Smooth muscle cell (in vitro differentiated cells): Measurements from ENCODE around the gene CENPP. TPM values are rescaled to one million over a fixed set of nuclear protein-coding genes. Genes with fewer than 3 reads are reported as not detected.

ENCODE experiments used
- DNase-seq: peaks from one replicate; lab custom pipeline; 2025; ENCODE audit not compliant: unreplicated experiment; lab: John Stamatoyannopoulos, UW
- H2AFZ ChIP-seq: fragments of 200-600 bp; sonication (generic); 2 replicates; pipeline ENCODE4 v1.6.0; 2016; ENCODE audit warnings: antibody characterized with exemption, low read depth, mild to moderate bottlenecking
- H3F3A ChIP-seq: fragments of 200-600 bp; sonication (generic); 2 replicates; pipeline ENCODE4 v1.6.0; 2017; ENCODE audit warnings: antibody characterized with exemption, low read depth
- H3K27ac ChIP-seq: fragments of 200-600 bp; sonication (generic); 2 replicates; pipeline ENCODE4 v1.5.1; 2016; ENCODE audit warnings: low read depth, mild to moderate bottlenecking
- H3K27me3 ChIP-seq: fragments of 200-600 bp; sonication (generic); 2 replicates; pipeline ENCODE4 v1.6.1; 2016; ENCODE audit warnings: low read depth, mild to moderate bottlenecking
- H3K36me3 ChIP-seq: fragments of 200-600 bp; sonication (generic); 2 replicates; pipeline ENCODE4 v1.5.1; 2016; ENCODE audit warnings: low read depth
- H3K4me1 ChIP-seq: fragments of 200-600 bp; sonication (generic); 2 replicates; pipeline ENCODE4 v1.5.1; 2016; ENCODE audit warnings: low read depth
- H3K4me2 ChIP-seq: fragments of 200-600 bp; sonication (generic); 2 replicates; pipeline ENCODE4 v1.6.0; 2016; ENCODE audit warnings: mild to moderate bottlenecking
- H3K4me3 ChIP-seq: fragments of 200-600 bp; sonication (generic); 2 replicates; pipeline ENCODE4 v1.5.1; 2016; ENCODE audit warnings: mild to moderate bottlenecking
- H3K79me2 ChIP-seq: fragments of 200-600 bp; sonication (generic); 2 replicates; pipeline ENCODE4 v1.6.0; 2016; ENCODE audit warnings: low read depth, mild to moderate bottlenecking
- H3K9ac ChIP-seq: fragments of 200-600 bp; sonication (generic); 2 replicates; pipeline ENCODE4 v1.6.0; 2016; ENCODE audit warnings: low read depth
- H3K9me3 ChIP-seq: fragments of 200-600 bp; sonication (generic); replicated peaks from 2 replicates; pipeline ENCODE4 v1.5.1; 2016; ENCODE audit warnings: low read depth
- H4K20me1 ChIP-seq: fragments of 200-600 bp; sonication (generic); 2 replicates; pipeline ENCODE4 v1.6.0; 2016; ENCODE audit warnings: low read depth
- WGBS: methylation state at CpG from one replicate; pipeline ENCODE4 v1.1.7; 2016; ENCODE audit warnings: low lambda C conversion rate; 5-methylcytosine and 5-hydroxymethylcytosine counted together
- polyA plus RNA-seq: library from polyadenylated mRNA; unstranded; fragments of >200 nt; fragmentation: Nextera tagmentation; extraction: Ambion mirVana; gene quantifications from 2 replicates; pipeline ENCODE4 v1.2.1, GENCODE V29; 2016
- total RNA-seq: library from RNA; depleted of rRNA; stranded (reverse); fragments of >200 nt; gene quantifications from 2 replicates; pipeline ENCODE4 v1.2.3, GENCODE V29; 2014
- TF ChIP-seq, protein P1 (sequence below): fragments of 200-600 bp; sonication (generic); IDR thresholded peaks from 2 replicates; pipeline ENCODE4 v1.5.1; 2017; ENCODE audit warnings: borderline replicate concordance, mild to moderate bottlenecking, antibody characterized with exemption; ENCODE audit not compliant: insufficient read depth, poor library complexity, severe bottlenecking

CENPP gene
- total and polyA plus RNA-seq, 2 experiments from 2014 or later: 4.2 to 17.5 TPM

DNA sequence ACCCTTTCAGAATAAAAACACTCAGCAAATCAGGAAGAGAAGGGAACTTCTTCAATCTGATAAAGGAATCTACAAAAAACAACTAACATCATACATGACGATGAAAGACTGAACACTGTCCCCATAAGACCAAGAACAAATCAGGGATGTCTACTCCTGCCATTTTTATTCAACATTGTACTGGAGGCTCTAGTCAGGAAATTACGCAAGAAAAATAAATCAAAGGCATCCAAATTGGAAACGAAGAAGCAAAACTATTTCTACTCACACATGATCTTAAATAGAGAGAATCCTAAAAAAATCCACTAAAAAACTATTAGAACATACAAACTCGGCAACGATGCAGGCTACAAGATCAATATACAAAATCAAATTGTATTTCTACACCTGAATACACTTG, 301.9 kb downstream of the CENPP start:
- H3K4me3 ChIP-seq: no peak overlapping the region
- TF ChIP-seq, protein P1, sequence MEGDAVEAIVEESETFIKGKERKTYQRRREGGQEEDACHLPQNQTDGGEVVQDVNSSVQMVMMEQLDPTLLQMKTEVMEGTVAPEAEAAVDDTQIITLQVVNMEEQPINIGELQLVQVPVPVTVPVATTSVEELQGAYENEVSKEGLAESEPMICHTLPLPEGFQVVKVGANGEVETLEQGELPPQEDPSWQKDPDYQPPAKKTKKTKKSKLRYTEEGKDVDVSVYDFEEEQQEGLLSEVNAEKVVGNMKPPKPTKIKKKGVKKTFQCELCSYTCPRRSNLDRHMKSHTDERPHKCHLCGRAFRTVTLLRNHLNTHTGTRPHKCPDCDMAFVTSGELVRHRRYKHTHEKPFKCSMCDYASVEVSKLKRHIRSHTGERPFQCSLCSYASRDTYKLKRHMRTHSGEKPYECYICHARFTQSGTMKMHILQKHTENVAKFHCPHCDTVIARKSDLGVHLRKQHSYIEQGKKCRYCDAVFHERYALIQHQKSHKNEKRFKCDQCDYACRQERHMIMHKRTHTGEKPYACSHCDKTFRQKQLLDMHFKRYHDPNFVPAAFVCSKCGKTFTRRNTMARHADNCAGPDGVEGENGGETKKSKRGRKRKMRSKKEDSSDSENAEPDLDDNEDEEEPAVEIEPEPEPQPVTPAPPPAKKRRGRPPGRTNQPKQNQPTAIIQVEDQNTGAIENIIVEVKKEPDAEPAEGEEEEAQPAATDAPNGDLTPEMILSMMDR: no peak
- H4K20me1 ChIP-seq: no peaks in the 10 kb centered on the region
- peaks cover 19% of the 10 kb centered on the region for H3K79me2 ChIP-seq
- DNase-seq: no peak
- no peaks in the 10 kb centered on the region for H3K27me3 ChIP-seq
- no peaks in the 10 kb centered on the region for H3K4me1 ChIP-seq
- no peaks in the 10 kb centered on the region for H3F3A ChIP-seq
- H3K4me2 ChIP-seq: no peak overlapping the region
- H3K27ac ChIP-seq: no peak overlapping the region
- H2AFZ ChIP-seq: no peak overlapping the region
- no peak overlapping the region for H3K9ac ChIP-seq
- WGBS: 100% methylated on average over 5 of the region's 5 CpGs
- no peaks in the 10 kb centered on the region for H3K9me3 ChIP-seq
- peaks cover 25% of the 10 kb centered on the region for H3K36me3 ChIP-seq

DNA sequence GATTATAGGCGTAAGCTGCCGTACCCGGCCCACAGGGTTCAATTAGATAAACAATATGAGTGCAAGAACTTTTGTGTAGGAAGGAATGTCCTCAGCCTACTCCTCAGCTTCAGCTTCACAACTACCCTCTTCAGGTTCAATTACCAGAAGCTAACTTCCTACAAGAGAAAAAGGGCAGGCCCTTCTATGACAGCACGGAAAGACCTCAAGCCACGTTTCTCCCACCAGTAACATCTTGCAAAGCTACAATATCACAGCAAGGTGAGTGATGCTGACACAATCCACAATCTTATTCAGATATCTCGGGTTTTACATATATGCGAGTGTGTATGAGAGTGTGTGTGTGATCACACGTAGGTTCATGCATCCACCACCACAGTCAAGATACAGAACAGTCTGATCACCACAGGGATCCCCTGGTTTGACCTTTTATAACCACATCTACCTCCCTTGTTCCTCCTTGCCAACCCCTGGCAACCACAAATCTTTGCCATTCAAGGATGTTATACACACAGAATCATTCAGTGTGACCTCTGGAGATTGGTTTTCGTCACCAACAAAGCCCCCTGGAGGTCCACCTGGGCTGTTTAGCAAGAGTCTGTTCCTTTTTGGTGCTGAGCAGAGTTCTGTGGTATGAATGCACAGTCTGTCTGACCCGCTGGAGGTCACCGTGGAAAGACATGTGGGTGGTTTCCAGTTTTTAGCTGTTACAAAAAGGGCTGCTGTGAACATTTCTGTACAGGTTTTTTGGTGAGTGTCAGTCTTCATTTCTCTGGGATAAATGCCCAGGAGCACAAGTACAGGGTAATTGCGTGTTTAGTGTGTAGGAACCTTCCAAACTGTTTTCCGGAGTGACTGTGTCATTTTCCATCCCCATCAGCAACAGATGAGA, 305.9 kb downstream of the CENPP start:
- Histone ChIP-seq H4K20me1 (no peaks in the 10 kb centered on the region), H3F3A (no peaks in the 10 kb centered on the region), H3K27ac (no peak overlapping the region), H3K36me3 (peaks cover 19% of the 10 kb centered on the region), H2AFZ (no peak overlapping the region), H3K79me2 (peaks cover 13% of the 10 kb centered on the region), H3K9ac (no peak overlapping the region), H3K4me2 (no peak overlapping the region), H3K4me3 (no peak overlapping the region), H3K4me1 (no peaks in the 10 kb centered on the region), H3K9me3 (no peaks in the 10 kb centered on the region), H3K27me3 (no peaks in the 10 kb centered on the region)
- 97% methylated on average over 13 of the region's 13 CpGs for WGBS
- TF ChIP-seq, protein P1: no peak
- no peak for DNase-seq

DNA sequence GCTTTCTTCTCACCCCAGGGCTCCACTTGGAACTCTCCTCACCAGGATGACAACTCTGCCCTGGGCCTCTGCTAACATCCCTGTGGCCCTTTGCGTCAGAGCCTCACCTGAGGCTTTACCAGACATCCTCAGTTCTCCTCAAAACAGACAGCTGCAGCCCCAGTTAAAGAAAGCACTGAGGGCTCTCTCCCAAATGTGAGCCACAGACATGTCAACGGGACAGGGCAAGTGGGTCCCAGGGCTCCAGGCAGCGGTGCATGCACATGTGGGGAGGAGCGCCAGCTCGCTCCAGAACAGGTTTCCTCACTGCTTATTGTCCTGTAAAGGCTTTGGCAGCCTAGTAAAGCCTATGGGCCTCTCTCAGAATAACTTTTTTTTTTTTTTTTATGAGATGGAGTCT, 306.9 kb downstream of the CENPP start:
- Histone ChIP-seq H2AFZ (no peak overlapping the region), H3K4me2 (no peak overlapping the region), H3K27ac (no peak overlapping the region), H3K79me2 (peaks cover 10% of the 10 kb centered on the region), H3K36me3 (peaks cover 12% of the 10 kb centered on the region), H3K27me3 (no peaks in the 10 kb centered on the region), H3F3A (no peaks in the 10 kb centered on the region), H3K9me3 (no peaks in the 10 kb centered on the region), H3K4me1 (no peaks in the 10 kb centered on the region), H4K20me1 (no peaks in the 10 kb centered on the region), H3K4me3 (no peak overlapping the region), H3K9ac (no peak overlapping the region)
- no peak for DNase-seq
- TF ChIP-seq, protein P1: no peak
- WGBS: 97% methylated on average over 5 of the region's 5 CpGs
